ENCODE results near the gene CARM1. TPM values are rescaled to one million over a fixed set of nuclear protein-coding genes. Genes with fewer than 3 reads are reported as not detected.

Gene CARM1
- total RNA-seq, 4 donors from 2014 or later: 6.4 to 50.4 (median 18.7) TPM

DNA sequence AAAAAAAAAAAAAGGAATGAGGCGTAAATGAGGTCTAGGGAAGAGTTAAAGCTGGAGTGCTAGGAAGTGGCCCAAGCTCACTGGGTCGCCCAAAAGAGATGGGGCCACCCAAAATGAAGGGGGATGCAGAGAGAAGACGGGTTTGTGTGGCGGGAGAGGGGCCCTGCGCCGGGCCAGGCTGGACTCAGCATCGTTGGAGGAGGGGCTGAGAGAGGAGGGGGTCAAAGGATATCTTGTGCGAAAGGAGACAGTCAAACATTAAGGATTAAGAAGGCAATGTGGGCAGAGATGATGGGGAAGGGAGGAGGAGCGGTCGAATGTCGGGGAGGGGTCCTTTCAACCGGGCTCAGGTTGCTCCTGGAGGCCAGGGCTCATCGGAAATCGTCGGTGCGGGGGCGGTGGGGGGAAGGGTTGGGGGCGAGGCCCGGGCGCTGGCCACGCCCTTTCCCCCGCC, 825 bp upstream of the CARM1 start:
- Histone ChIP-seq H3K9me3 (no peaks in the 10 kb centered on the region), H3K27me3 (no peaks in the 10 kb centered on the region), H3K36me3 (no peaks in the 10 kb centered on the region), H3K4me1 (peaks cover 0 to 6% of the 10 kb centered on the region in 2 donors), H3K4me3 (peak overlapping the region; percentile 43 to 48), H3K27ac (peak overlapping the region; percentile 89 to 90)
- TF ChIP-seq POLR2A (IDR thresholded peaks at IDR 0.05) (no peak), CTCF (IDR thresholded peaks at IDR 0.05) (no peak)
- no peak for DNase-seq
- intact Hi-C loops (cut with DNase I; ENCODE audit: low total_unique reads): no loop called here

DNA sequence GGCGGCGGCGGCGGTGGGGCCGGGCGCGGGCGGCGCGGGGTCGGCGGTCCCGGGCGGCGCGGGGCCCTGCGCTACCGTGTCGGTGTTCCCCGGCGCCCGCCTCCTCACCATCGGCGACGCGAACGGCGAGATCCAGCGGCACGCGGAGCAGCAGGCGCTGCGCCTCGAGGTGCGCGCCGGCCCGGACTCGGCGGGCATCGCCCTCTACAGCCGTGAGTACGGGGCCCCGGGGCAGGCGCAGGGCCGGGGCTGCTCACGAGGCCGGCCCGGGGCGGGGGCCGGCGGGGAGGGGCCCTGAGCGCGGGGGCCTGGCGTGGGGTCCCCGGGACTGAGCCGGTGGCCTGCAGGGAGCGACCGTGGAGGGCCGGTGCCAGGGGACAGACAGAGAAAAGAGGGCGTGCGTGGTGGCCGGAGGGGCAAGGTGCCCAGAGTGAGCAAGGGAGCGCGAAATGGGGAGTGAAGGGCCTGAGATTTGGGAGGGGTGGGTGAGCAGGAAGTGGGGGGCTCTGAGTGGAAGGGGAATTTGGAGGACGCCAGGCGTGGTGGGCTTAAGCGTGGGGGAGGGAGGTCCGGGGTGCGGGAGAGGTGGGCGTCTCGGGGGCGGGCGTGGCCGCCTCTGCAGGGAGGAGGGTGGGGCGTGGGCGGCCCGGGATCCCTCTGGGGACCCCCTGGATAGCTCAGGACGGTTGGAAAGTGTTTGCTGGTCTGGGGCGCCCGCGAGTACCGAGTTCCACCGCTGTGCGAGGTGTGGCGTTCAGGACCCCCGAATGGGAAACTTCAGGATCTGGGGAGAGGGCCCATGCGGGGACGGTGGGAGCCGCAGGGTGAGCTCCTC, 575 bp downstream of the CARM1 start:
- Histone ChIP-seq H3K4me3 (peak overlapping the region; percentile 66 to 87), H3K36me3 (no peaks in the 10 kb centered on the region), H3K27ac (peak overlapping the region; percentile 84 to 87), H3K9me3 (no peaks in the 10 kb centered on the region), H3K27me3 (no peaks in the 10 kb centered on the region), H3K4me1 (peaks cover 0 to 12% of the 10 kb centered on the region in 2 donors)
- intact Hi-C loops (cut with DNase I; ENCODE audit: low total_unique reads): no loop called here
- peak; percentile 62 to 66 for DNase-seq
- TF ChIP-seq POLR2A (IDR thresholded peaks at IDR 0.05): no peak
- peak in 1 of 4 experiments; percentile 3 for TF ChIP-seq CTCF (IDR thresholded peaks at IDR 0.05)

DNA sequence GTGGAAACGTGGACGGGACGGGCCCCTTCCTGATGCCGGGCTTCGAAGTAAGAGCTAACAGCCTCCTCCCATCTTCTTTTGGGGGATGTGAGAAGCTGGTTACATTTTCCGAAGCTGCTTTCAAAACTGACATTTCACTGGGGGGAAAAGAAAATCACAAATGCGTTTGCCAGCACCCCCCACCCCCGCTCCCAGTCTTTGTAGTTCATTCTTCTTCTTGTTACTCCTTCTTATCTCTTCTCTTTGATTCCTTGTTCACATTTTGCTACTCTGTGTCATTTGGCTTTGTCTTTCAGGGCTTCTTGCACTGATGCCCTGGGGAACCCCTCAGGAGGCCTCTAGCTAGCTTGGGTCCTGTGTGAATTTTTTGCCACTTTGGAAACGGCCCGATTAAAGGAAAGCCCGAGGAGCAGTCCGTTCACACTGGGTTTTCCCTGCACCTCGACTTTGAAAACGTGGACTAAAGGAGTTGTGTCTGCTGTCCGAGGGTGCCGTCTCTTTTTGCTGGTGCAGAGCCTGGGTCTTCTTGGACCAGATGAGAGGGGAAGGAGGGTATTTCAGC, 1.3 kb downstream of the CARM1 start:
- Histone ChIP-seq H3K27ac (peak overlapping the region; percentile 84 to 87), H3K4me3 (peak overlapping the region; percentile 66 to 87), H3K36me3 (no peaks in the 10 kb centered on the region), H3K27me3 (no peaks in the 10 kb centered on the region), H3K4me1 (peaks cover 0 to 12% of the 10 kb centered on the region in 2 donors), H3K9me3 (no peaks in the 10 kb centered on the region)
- TF ChIP-seq CTCF (IDR thresholded peaks at IDR 0.05) (no peak), POLR2A (IDR thresholded peaks at IDR 0.05) (no peak)
- intact Hi-C loops (cut with DNase I; ENCODE audit: low total_unique reads): no loop called here
- no peak for DNase-seq

DNA sequence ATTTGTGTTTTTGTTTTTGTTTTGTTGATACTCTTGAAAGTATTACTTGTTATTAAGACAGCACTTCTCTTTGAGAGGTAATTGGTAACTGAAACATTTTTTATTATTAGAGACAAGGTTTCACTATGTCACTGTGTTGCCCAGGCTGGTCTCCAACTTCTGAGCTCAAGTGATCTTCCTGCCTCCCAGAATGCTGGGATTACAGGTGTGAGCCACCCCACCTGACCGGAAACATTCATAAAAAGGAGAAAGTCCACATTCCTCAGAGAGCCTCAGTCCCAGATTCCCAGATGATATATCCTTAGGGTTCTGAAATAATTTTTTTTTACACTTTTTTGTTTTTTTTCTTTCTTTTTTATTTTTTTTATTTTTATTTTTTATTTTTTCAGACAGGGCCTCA, 2.7 kb downstream of the CARM1 start:
- no peaks in the 10 kb centered on the region for H3K36me3 ChIP-seq
- peak overlapping the region in 1 of 2 donors; percentile 7 for H3K27ac ChIP-seq
- no peak overlapping the region for H3K4me3 ChIP-seq
- intact Hi-C loops (cut with DNase I; ENCODE audit: low total_unique reads): no loop called here
- DNase-seq: no peak
- H3K9me3 ChIP-seq: no peaks in the 10 kb centered on the region
- H3K4me1 ChIP-seq: peaks cover 0 to 12% of the 10 kb centered on the region in 2 donors
- no peak for TF ChIP-seq CTCF (IDR thresholded peaks at IDR 0.05)
- TF ChIP-seq POLR2A (IDR thresholded peaks at IDR 0.05): no peak
- H3K27me3 ChIP-seq: no peaks in the 10 kb centered on the region
